Daoy (cell line): ENCODE data around the gene PGLYRP4. TPM values are rescaled to one million over a fixed set of nuclear protein-coding genes. Genes with fewer than 3 reads are reported as not detected.
"Not testable (repeated sequence)": the region's sequence is repeated elsewhere in the genome, so short reads cannot be mapped to it uniquely, and the experiment has no call there.

Experiments
- DNase-seq: peaks from one replicate; pipeline ENCODE4 v3.0.0-alpha.2; 2015; ENCODE audit warnings: low read depth
- total RNA-seq: library from RNA; depleted of rRNA; stranded (reverse); fragments of >200 nt; shearing (Covaris generic); gene quantifications from 2 replicates; pipeline ENCODE4 v1.2.3, GENCODE V29; 2014

Gene PGLYRP4
- total RNA-seq, 1 experiment from 2014 or later = not detected

GRCh38 chr1:153337980-153338853 is 10.4 kb downstream of the PGLYRP4 start:
- no peak for DNase-seq

DNA sequence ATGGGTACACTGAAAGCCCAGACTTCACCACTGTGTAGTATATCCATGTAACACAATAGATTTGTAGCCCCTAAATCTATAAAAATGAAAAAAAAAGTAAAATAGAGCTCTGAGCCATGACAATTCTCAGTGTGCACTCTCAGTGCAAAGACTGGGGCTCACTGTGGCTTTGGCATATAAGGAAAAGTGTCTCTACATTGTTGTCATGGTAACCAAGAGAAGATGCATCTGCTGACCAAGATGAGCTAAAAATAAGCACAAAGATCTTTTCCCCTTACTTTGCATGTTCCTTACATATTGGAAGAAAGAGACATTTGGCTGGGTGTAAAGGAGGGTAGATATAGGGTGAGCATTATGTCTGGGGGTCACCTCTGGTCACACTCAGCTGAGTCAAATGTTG is 12.0 kb downstream of the PGLYRP4 start:
- no peak for DNase-seq

DNA sequence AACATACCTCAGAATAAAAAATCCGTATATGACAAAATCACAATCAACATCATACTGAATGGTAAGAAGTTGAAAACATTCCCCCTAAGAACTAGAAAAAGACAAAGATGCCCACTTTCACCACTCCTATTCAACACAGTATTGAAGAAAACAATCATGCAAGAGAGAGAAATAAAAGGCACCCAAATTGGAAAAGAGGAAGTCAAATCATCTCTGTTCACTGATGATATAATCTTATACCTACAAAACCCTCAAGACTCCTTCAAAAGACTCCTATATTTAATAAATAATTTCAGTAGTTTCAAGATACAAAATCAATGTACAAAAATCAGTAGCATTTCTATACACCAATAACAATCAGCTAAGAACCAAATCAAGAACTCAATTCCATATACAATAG is 14.7 kb downstream of the PGLYRP4 start:
- no peak for DNase-seq

DNA sequence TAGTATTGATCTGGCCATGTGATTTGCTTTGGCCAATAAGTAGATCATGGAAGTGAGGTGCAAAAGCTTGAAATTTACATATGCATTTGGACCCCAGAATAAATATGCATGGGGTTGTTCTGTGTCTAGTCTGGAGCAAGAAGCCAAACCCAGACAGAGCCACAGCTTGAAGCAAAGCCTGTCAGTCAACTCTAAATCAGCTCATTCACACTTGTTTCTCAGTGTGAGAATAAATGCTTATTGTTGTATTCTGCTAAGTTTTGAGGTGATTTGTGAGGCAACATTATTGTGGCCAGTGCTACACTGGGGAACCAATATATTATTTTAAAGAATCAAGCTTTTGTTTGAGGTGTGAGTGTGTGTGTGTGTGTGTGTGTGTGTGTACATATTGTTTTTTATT is 23.7 kb downstream of the PGLYRP4 start:
- DNase-seq = no peak

DNA sequence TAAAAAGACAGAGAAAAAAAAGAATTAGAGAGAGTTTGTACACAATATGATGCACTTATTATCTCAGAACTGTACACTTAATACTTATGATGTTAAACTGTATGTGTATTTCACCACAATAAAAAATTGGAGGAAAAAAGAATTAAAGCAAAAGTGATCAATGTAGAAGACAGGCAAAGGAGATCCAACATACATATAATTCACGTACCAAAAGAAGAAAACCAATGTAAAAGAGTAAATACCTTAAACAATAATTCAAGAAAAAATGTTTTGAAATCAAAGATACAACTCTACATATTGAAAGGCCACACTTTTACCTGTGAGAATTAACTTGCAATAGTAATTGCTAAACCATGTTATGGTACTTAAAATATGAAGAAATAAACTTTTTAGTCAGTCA is 26.1 kb downstream of the PGLYRP4 start:
- no peak for DNase-seq

DNA sequence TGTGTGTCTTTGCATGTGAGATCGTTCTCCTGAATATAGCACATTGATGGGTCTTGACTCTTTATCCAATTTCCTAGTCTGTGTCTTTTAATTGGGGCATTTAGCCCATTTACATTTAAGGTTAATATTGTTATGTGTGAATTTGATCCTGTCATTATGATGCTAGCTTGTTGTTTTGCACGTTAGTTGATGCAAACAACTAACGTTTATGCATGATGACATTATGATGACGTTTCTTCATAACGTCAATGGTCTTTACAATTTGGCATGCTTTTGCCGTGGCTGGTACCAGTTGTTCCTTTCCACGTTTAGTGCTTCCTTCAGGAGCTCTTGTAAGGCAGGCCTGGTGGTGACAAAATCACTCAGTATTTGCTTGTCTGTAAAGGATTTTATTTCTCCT is 30.5 kb downstream of the PGLYRP4 start:
- not testable (repeated sequence) for DNase-seq

- DNase-seq = not testable (repeated sequence)
Observed at GRCh38 chr1:153316013-153316412, 32.6 kb downstream of the PGLYRP4 start.

- not testable (repeated sequence) for DNase-seq
Observed at GRCh38 chr1:153314388-153314787, 34.3 kb downstream of the PGLYRP4 start.

- DNase-seq = no peak
Observed at GRCh38 chr1:153313288-153313687, 35.4 kb downstream of the PGLYRP4 start.

DNA sequence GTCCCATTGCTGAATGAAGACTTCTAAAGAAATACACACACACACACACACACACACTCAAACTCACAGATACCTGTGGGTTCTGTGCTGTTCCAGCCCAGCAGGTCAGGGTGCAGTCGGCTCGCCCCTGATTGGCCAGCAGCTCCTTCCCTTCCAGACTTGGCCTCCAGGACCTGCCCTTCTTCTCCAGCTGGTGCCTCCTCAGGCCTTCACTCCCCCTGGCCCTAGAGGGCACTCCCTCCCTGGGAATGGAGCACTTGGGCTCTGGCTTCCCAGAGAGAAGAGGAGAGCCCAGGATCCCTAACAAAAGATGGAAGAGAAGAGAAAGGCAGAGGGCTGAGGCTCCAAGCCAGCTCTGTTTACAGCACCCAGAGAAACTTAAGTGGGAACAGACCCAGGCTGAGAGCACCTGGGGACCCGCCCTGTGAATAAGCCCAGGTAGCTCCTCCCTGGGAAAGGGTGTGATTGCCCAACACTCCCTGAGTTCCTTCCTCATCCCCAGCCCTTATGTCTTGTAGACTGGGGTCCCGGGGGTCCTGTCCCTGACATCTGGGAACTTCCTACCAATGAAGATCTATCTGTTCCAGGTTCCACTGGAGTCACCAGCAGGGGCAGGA is 36.0 kb downstream of the PGLYRP4 start, which contains the start of gene PGLYRP3:
PGLYRP3 (minus strand) TSS at position 383 of the 617 bp plus-strand sequence. CDS start 2,287 bp downstream, outside the sequence.
- no peak for DNase-seq

GRCh38 chr1:153310526-153310925 is 38.1 kb downstream of the PGLYRP4 start:
- DNase-seq = no peak

DNA sequence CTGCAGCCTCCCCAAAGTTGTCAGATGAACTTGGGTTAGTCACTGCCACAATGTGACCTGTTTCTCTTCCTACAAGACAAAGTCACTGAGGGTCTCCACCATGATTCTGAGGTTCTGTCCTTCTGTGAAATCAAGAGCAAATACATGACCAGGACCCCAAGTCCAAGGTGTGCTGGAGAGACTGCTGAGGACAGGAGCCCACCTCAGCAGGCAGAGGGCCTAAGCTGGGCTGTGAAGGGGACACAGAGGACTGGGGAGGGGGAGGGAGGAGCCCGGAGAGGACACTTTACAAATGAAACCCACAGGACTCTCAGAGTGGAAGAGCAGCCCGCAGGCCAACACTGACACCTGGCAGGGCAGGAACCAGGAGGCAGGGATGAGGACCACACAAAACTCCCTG is 39.2 kb downstream of the PGLYRP4 start:
- DNase-seq = no peak

DNA sequence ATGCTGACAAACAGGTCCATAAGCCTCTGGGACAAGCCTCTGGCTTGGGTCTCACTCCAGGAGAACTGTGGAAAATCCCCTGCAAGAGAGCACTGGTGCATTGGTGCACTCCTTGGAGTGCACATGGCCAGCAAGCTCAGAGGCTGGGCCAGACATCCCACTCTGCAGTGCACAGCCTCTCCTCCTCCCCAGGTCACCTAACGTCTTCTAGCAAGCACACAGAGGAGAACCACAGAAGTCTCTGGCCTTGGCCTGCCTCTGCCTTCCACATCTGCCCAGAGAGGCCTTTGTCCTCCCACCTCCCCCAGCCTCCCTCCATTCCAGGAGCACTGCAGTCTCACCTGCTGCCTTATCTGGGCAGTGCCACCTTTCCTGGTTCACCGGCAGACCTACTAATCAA is 40.1 kb downstream of the PGLYRP4 start:
- DNase-seq = no peak

GRCh38 chr1:153307221-153307600 is 41.4 kb downstream of the PGLYRP4 start:
- DNase-seq = no peak

DNA sequence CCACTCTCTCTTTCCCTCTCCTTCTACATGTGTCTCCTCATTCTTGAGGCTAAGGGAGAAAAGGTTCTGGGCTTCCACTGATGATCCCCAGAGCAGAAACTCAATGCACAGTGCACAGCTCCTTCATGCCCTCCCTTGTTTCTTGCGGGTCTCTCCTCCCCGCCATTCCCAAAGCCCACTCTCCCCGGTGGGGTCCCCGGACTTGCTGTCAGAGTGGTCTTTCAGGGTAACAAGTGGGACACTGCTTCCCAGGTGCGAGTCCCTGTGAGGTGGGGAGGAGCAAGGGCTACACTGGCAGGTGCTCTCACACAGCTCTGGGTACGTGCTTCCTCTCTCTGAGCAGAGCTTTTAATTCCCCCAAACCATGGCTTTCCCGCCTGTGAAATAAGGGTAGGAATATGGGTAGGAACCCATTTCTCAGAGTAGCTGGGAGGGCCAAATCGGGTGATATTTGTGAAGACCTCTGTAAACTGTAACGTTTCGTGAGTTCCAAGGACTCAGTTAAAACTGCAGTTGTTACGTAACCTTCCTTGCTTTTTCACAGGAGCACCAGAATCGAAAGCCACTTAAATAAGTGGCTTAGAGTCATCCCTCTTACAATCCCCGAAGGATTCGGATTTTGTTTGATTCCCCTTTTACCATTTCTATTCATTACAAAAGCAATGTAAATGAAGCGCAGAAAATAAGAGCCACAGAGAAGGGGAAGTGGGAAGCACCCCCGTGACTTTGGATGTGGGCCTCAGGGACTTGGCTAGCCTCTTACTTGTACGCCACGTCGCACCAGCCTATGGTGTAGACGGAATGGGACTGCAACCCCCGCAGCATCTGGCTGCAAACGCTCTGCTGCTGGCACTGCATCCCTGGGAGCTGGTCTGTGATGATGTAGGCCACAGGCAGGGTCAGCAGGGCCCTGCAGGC is 42.1 kb downstream of the PGLYRP4 start:
- no peak for DNase-seq

DNA sequence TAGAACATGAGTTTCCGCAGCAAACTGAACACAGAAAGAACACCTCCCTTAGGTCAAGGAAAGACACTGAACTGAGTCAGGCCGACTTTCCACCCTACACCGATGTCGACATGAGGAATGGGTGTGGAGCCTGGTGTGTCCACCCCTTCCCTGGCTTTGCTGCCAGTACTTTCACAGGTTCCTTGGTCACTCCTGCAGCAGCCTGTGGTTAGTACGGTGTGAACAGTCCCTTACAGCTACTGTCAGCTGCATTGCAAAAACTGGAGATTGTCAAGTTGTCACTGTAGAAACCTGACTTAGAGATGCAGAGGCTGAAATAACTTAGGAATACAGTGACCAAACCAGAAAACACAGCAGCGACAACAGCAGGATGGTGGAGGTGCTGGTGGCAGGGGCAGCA is 43.0 kb downstream of the PGLYRP4 start:
- DNase-seq = no peak

GRCh38 chr1:153302308-153302707 is 46.3 kb downstream of the PGLYRP4 start:
- DNase-seq = no peak

- no peak for DNase-seq
Observed at GRCh38 chr1:153293851-153294250, 54.8 kb downstream of the PGLYRP4 start.

DNA sequence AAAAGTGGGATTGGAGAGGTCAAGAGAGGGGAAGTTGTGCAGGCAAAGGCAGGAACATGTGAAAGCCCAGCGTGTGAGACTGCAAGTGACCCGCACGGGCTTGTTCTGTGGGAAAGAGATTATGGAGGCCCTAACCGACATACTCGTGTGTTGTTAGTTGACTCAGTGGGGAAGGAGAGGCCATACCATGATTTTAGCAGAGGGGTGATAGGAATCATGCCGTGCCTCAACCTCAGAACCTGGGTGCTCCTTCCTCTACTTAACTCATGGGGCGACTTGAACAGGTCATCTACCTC is 55.2 kb downstream of the PGLYRP4 start:
- DNase-seq = no peak

DNA sequence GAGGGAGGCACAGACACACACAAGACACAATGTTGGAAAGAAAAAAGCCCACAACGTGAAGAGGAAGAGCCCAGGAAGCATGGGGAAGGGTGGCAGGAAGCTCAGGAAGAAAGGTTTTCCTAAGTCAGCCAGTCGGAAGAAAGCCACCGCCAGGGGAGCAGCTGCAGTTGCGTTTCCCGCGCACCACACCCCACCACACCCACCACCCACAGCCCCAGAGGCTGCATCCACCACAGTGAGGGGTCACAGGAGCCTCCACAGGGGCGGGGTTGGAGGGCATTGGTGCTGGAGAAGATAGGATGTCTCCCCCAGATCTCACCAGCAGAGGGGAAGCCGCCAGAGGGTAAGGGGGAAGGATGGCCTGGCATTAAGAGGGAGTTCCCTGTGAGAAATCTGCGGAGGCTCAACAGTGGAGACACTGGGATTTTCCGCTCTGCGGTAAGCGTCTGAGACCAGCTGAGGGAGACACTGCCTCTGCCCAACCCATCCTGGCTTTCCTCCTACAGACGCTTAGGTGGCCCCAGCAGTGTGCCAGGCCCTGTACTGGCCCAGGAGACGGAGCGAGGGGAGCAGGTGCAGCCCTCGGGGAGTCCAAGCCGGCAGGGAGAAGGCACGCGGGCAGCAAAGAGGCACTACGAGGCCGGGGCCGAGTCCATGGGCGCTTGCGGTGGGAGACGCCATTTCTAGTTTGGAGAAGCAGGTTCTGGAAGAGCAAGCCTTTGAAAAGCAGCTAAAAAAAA is 55.7 kb downstream of the PGLYRP4 start:
- DNase-seq = peak; percentile 14

DNA sequence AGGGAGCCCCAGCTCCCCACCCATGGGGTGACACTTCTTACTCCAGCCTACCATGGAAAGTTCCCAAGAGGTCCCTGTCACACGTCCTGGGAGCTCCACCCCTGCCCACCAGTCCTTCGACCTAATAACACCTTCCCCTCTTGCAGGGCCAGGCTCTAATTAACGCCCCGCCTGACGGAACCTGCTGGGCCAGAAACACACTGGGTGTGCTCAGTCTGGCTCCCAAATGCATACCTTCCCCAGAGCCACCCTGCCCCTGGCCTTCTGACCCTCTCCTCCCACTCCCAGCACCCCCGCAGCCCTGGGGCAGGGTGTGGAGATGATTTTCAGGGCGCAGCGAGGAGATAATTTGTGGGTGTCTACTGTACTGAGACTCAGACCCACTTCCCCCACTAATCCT is 56.5 kb downstream of the PGLYRP4 start:
- DNase-seq = no peak

DNA sequence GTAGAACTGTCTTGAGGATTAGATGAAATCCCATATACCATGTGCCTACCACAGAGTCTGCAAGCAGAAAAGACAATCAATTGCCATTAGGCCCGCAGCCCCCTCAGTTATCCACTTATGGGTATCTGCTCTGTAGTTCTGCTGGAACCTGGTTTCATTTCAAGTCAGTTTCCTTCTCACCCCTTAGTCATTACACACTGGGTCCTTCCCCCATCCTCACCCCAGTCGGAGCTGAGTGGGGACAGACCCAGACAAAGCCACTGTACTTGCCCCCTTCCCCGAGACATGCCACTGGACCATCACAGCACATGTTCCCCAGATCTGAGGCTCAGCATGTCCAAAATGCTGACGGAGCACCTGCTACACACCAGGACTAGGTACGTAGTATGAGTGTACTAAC is 57.1 kb downstream of the PGLYRP4 start:
- no peak for DNase-seq
